ENCODE data around the gene APH1A.

Gene APH1A

GRCh38 chr1:150257624-150258585 is 10.9 kb downstream of the APH1A start, which contains the start of gene CA14:
Gene CA14 (plus strand): TSS chr1:150257774. CDS start chr1:150258129, 355 bp downstream.
- Mint-ChIP-seq H3K27ac (peak within 1 kb of the TSS; percentile 99), H3K36me3 (ENCODE audit: low read depth) (peaks cover 8% of the 10 kb centered on the region), H3K4me3 (peak within 1 kb of the TSS; percentile 94), H3K27me3 (ENCODE audit: low read depth, poor library complexity) (peaks cover 4% of the 10 kb centered on the region), H3K9me3 (no peaks in the 10 kb centered on the region), H3K4me1 (peaks cover 68% of the 10 kb centered on the region)
- no peak for TF ChIP-seq CTCF (IDR thresholded peaks at IDR 0.05)
- DNase-seq: peak; percentile 69

DNA sequence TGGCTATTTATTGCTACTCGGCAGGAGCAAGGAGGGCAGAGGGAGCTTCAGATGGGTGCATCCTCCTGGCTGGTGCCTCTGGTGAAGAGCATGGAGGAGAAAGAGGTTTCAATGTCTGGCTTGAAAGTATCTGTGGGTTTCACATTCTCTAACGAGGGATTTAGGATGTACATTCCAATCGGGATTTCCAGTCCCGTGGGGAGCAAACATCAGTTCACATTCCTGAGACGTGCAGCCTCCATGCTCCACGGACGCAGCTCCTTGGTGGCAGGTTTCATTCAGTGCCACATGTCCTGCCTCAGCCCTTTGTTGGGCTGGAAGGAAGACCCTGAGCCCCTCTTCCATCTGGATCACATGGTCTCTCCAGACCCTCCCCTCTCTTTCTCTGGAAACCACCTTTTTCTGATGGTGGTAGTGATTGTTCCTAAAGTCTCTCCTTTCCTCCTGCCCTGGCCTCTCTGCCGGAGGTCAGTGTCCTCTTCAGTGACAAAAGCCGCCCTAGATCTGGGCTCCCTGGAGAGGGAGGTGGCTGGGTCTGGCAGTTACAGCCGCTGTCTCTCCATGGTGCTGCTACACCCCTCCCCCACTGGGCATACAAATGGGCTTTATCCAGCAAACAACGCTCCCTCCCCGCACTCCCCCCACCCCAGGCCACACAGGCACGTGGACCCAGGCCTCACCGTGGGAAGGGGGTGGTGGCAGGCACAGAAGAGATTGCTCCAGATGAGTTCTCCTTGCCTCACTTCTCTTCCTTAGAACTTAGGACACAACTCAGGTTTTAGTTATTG is 12.1 kb downstream of the APH1A start:
- no peak for TF ChIP-seq CTCF (IDR thresholded peaks at IDR 0.05)
- H3K27ac Mint-ChIP-seq: peak overlapping the region; percentile 99
- H3K4me1 Mint-ChIP-seq: peaks cover 60% of the 10 kb centered on the region
- H3K4me3 Mint-ChIP-seq: peak overlapping the region; percentile 94
- H3K9me3 Mint-ChIP-seq: no peaks in the 10 kb centered on the region
- H3K36me3 Mint-ChIP-seq (ENCODE audit: low read depth): no peaks in the 10 kb centered on the region
- H3K27me3 Mint-ChIP-seq (ENCODE audit: low read depth, poor library complexity): peaks cover 4% of the 10 kb centered on the region
- peak; percentile 47 for DNase-seq

GRCh38 chr1:150256198-150256553 is 12.6 kb downstream of the APH1A start:
- H3K36me3 Mint-ChIP-seq (ENCODE audit: low read depth): no peaks in the 10 kb centered on the region
- peaks cover 59% of the 10 kb centered on the region for H3K4me1 Mint-ChIP-seq
- no peaks in the 10 kb centered on the region for H3K9me3 Mint-ChIP-seq
- no peak for DNase-seq
- peaks cover 4% of the 10 kb centered on the region for H3K27me3 Mint-ChIP-seq (ENCODE audit: low read depth, poor library complexity)
- TF ChIP-seq CTCF (IDR thresholded peaks at IDR 0.05): no peak
- H3K27ac Mint-ChIP-seq: peak overlapping the region; percentile 99
- H3K4me3 Mint-ChIP-seq: peak overlapping the region; percentile 94

DNA sequence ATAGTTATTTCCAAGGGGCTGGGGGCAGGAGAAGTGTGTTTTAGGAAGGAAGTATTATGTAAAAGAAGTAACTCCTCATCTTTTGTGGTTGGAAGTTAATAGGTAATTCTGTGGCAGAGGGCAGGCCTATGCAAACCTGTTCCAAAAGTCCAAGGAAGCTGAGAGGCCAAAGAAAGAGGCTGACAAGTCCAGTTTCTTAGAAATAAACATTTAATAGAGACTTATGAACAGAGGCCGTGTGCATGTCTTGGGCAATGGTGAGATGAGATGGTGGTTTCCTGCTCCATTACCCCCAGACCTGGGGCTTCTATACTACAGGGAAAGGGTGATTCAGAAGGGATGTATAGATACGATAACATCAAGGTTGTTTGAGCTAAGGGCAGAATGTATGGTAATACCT is 18.9 kb downstream of the APH1A start:
- no peak for TF ChIP-seq CTCF (IDR thresholded peaks at IDR 0.05)
- DNase-seq: no peak
- H3K27ac Mint-ChIP-seq: no peak overlapping the region
- no peaks in the 10 kb centered on the region for H3K9me3 Mint-ChIP-seq
- no peaks in the 10 kb centered on the region for H3K4me1 Mint-ChIP-seq
- no peak overlapping the region for H3K4me3 Mint-ChIP-seq
- peaks cover 15% of the 10 kb centered on the region for H3K27me3 Mint-ChIP-seq (ENCODE audit: low read depth, poor library complexity)
- H3K36me3 Mint-ChIP-seq (ENCODE audit: low read depth): no peaks in the 10 kb centered on the region

DNA sequence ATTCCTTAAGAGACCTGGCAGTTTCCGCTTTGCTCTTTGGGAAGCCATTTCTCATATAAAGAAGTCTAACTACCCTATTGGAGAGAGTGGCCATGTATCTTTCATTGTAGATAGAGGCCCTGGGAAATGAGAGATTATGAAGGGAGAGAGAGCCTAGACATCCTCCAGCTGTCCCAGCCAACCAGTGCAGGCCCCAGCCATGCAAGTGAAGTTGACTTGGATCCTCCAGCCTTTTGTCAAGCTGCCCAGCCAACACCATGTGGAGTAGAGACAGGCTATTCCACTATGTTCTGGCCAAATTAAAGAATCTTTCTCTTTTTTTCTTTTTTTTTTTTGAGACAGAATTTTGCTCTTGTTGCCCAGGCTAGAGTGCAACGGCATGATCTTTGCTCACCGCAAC is 25.8 kb downstream of the APH1A start:
- no peaks in the 10 kb centered on the region for H3K4me1 Mint-ChIP-seq
- H3K27me3 Mint-ChIP-seq (ENCODE audit: low read depth, poor library complexity): peaks cover 13% of the 10 kb centered on the region
- H3K36me3 Mint-ChIP-seq (ENCODE audit: low read depth): no peaks in the 10 kb centered on the region
- H3K4me3 Mint-ChIP-seq: no peak overlapping the region
- H3K27ac Mint-ChIP-seq: no peak overlapping the region
- TF ChIP-seq CTCF (IDR thresholded peaks at IDR 0.05): no peak
- no peaks in the 10 kb centered on the region for H3K9me3 Mint-ChIP-seq
- DNase-seq: no peak
